H9 (cell line): ENCODE measurements around the gene NEK4. TPM values are rescaled to one million over a fixed set of nuclear protein-coding genes. Genes with fewer than 3 reads are reported as not detected.

Source experiments
- DNase-seq: peaks from one replicate; pipeline ENCODE4 v3.0.0-alpha.2; 2017
- H2AFZ ChIP-seq: one replicate; pipeline ENCODE4 v1.6.1; 2013; ENCODE audit warnings: mild to moderate bottlenecking, low read length, control low read depth, moderate library complexity
- H2AK5ac ChIP-seq: 2 replicates; pipeline ENCODE4 v1.6.1; 2013; ENCODE audit warnings: low read length, control low read depth, mixed read lengths; ENCODE audit not compliant: insufficient read length
- H2BK120ac ChIP-seq: one replicate; pipeline ENCODE4 v1.6.1; 2013; ENCODE audit warnings: low read depth, mild to moderate bottlenecking, low read length, control low read depth, inconsistent platforms; ENCODE audit not compliant: poor library complexity, severe bottlenecking
- H2BK12ac ChIP-seq: 2 replicates; pipeline ENCODE4 v1.6.1; 2013; ENCODE audit warnings: low read length, control low read depth, mixed read lengths, low read depth; ENCODE audit not compliant: insufficient read length
- H2BK15ac ChIP-seq: 2 replicates; pipeline ENCODE4 v1.6.1; 2013; ENCODE audit warnings: low read depth, low read length, control low read depth
- H2BK20ac ChIP-seq: one replicate; pipeline ENCODE4 v1.6.1; 2013; ENCODE audit warnings: low read depth, mild to moderate bottlenecking, low read length, control low read depth, inconsistent platforms; ENCODE audit not compliant: poor library complexity, severe bottlenecking
- H2BK5ac ChIP-seq: 2 replicates; pipeline ENCODE4 v1.6.1; 2013; ENCODE audit warnings: low read length, control low read depth, mixed read lengths; ENCODE audit not compliant: insufficient read length
- H3K14ac ChIP-seq: 2 replicates; pipeline ENCODE4 v1.6.1; 2013; ENCODE audit warnings: low read length, control low read depth; ENCODE audit not compliant: insufficient read depth
- H3K18ac ChIP-seq: 2 replicates; pipeline ENCODE4 v1.6.1; 2013; ENCODE audit warnings: low read depth, mild to moderate bottlenecking, mixed read lengths, low read length, control low read depth; ENCODE audit not compliant: insufficient read length
- H3K23ac ChIP-seq: 2 replicates; pipeline ENCODE4 v1.6.1; 2013; ENCODE audit warnings: low read length, control low read depth, mixed read lengths, low read depth; ENCODE audit not compliant: insufficient read length
- H3K23me2 ChIP-seq: 2 replicates; pipeline ENCODE4 v1.6.1; 2013; ENCODE audit warnings: low read depth, mild to moderate bottlenecking, mixed read lengths, low read length, control low read depth; ENCODE audit not compliant: insufficient read length, poor library complexity, severe bottlenecking
- H3K27ac ChIP-seq: 2 replicates; pipeline ENCODE4 v1.5.1; 2013; ENCODE audit warnings: low read length, control low read depth, mixed read lengths, low read depth; ENCODE audit not compliant: insufficient read length
- H3K27me3 ChIP-seq: 2 replicates; pipeline ENCODE4 v1.6.1; 2013; ENCODE audit warnings: low read length, control low read depth, inconsistent platforms; ENCODE audit not compliant: insufficient read depth
- H3K4ac ChIP-seq: 2 replicates; pipeline ENCODE4 v1.6.1; 2013; ENCODE audit warnings: low read depth, mild to moderate bottlenecking, control low read depth, inconsistent platforms, low read length, moderate library complexity
- H3K4me1 ChIP-seq: 2 replicates; pipeline ENCODE4 v1.6.1; 2013; ENCODE audit warnings: low read length, control low read depth, inconsistent platforms; ENCODE audit not compliant: insufficient read depth
- H3K4me2 ChIP-seq: 2 replicates; pipeline ENCODE4 v1.6.1; 2013; ENCODE audit warnings: low read length, control low read depth, mixed read lengths; ENCODE audit not compliant: insufficient read length, insufficient read depth
- H3K56ac ChIP-seq: 2 replicates; pipeline ENCODE4 v1.6.1; 2013; ENCODE audit warnings: low read depth, mild to moderate bottlenecking, mixed read lengths, low read length, control low read depth; ENCODE audit not compliant: insufficient read length
- H3K79me1 ChIP-seq: 2 replicates; pipeline ENCODE4 v1.6.1; 2013; ENCODE audit warnings: low read depth, mild to moderate bottlenecking, moderate library complexity, low read length, control low read depth, inconsistent platforms; ENCODE audit not compliant: insufficient read depth, poor library complexity, severe bottlenecking
- H3K79me2 ChIP-seq: 2 replicates; pipeline ENCODE4 v1.6.1; 2013; ENCODE audit warnings: low read length, control low read depth, inconsistent platforms; ENCODE audit not compliant: insufficient read depth
- H3K9ac ChIP-seq: 2 replicates; pipeline ENCODE4 v1.6.1; 2013; ENCODE audit warnings: low read length, control low read depth, mixed read lengths; ENCODE audit not compliant: insufficient read length; ENCODE audit errors: extremely low read depth
- H3K9me3 ChIP-seq: one replicate; pipeline ENCODE4 v1.6.1; 2013; ENCODE audit warnings: low read depth, low read length, inconsistent platforms; ENCODE audit not compliant: control insufficient read depth
- H3T11ph ChIP-seq: one replicate; pipeline ENCODE4 v1.6.1; 2013; ENCODE audit warnings: mild to moderate bottlenecking, low read length, control low read depth, inconsistent platforms
- H4K20me1 ChIP-seq: one replicate; pipeline ENCODE4 v1.6.1; 2013; ENCODE audit not compliant: control insufficient read depth, insufficient read length, insufficient read depth
- H4K5ac ChIP-seq: 2 replicates; pipeline ENCODE4 v1.6.1; 2013; ENCODE audit warnings: low read depth, mild to moderate bottlenecking, mixed read lengths, low read length, control low read depth; ENCODE audit not compliant: insufficient read length
- H4K8ac ChIP-seq: replicated peaks from 2 replicates; pipeline ENCODE4 v1.6.1; 2013; ENCODE audit warnings: low read length, control low read depth, mixed read lengths, low read depth; ENCODE audit not compliant: insufficient read length
- H4K91ac ChIP-seq: 2 replicates; pipeline ENCODE4 v1.6.1; 2013; ENCODE audit warnings: low read depth, mild to moderate bottlenecking, moderate library complexity, mixed read lengths, low read length, control low read depth; ENCODE audit not compliant: insufficient read length
- H3K27ac Mint-ChIP-seq, 3 experiments: 2 replicates in 2 of 3; 3 replicates in 1 of 3; pipeline ENCODE4 v1.8.0; 2020 to 2021; ENCODE audit warnings: mixed read lengths in 3 of 3, mild to moderate bottlenecking in 1 of 3, moderate library complexity in 1 of 3
- H3K27me3 Mint-ChIP-seq: 2 replicates; pipeline ENCODE4 v1.8.0; 2021; ENCODE audit warnings: low read depth, mild to moderate bottlenecking, moderate library complexity, mixed read lengths
- H3K36me3 Mint-ChIP-seq, 3 experiments: 2 replicates in 2 of 3; 3 replicates in 1 of 3; pipeline ENCODE4 v1.8.0; 2020 to 2021; ENCODE audit warnings: low read depth in 3 of 3, mixed read lengths in 3 of 3; ENCODE audit not compliant: insufficient read depth in 1 of 3
- H3K4me1 Mint-ChIP-seq, 2 experiments: 2 replicates each; pipeline ENCODE4 v1.8.0; 2020; ENCODE audit warnings: mixed read lengths in 2 of 2
- H3K4me3 Mint-ChIP-seq, 2 experiments: 2 replicates in 1 of 2; 3 replicates in 1 of 2; pipeline ENCODE4 v1.8.0; 2020 to 2021; ENCODE audit warnings: mild to moderate bottlenecking in 2 of 2, mixed read lengths in 2 of 2, moderate library complexity in 1 of 2
- H3K9me3 Mint-ChIP-seq, 2 experiments: 2 replicates in 1 of 2; 3 replicates in 1 of 2; pipeline ENCODE4 v1.8.0; 2020; ENCODE audit warnings: mild to moderate bottlenecking in 2 of 2, mixed read lengths in 2 of 2, moderate library complexity in 1 of 2
- WGBS: extraction: QIAGEN DNeasy Blood & Tissue Kit; methylation state at CpG from one replicate; pipeline ENCODE4 v1.1.7; 2013; ENCODE audit warnings: missing lambda C conversion rate, low lambda C conversion rate, mixed read lengths; ENCODE audit not compliant: insufficient read length; ENCODE audit errors: extremely low coverage; 5-methylcytosine and 5-hydroxymethylcytosine counted together
- total RNA-seq: library from RNA; stranded (reverse); gene quantifications from 2 replicates; pipeline ENCODE4 v1.2.1, GENCODE V29; 2021
- TF ChIP-seq, protein P1 (sequence below): fragments of 200-600 bp; sonication (generic); conservative IDR thresholded peaks from 3 replicates; pipeline ENCODE4 v1.8.0; 2021; ENCODE audit warnings: antibody characterized with exemption, mild to moderate bottlenecking

NEK4 gene
- total RNA-seq, 1 experiment from 2014 or later: 36.0 TPM

DNA sequence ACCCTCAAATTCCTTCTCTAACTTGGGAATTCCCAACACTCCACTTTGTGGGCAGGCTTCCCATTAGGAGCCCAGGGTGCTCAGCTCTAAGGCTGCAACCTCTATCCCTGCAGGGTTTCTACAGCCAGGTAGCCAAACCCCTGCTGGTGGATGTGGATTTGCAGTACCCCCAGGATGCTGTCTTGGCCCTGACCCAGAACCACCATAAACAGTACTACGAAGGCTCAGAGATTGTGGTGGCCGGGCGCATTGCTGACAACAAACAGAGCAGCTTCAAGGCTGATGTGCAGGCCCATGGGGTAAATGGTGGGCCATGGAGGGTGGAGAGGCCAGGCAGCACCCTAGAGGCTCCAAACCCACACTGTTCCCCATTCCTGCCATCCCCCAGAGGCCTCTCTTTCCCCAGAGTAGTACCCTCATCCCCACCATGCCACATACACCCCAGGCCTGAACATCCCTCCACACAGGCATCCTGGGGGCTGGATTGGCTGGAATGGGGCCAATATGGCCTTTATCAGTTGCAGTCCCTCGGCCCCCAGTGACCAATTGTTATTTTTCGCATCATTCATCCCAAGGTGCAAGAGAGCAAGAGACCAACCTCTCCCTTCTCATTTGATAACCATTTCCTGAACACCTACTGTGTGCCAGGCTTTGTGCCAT, 14.3 kb upstream of the NEK4 start:
- no CpG with 5 or more reads among the region's 5 CpGs for WGBS
- Histone ChIP-seq H3K27ac (no peak overlapping the region), H3K27me3 (no peaks in the 10 kb centered on the region), H3K9me3 (no peaks in the 10 kb centered on the region), H3K4ac (no peak overlapping the region), H4K5ac (no peak overlapping the region), H3K23ac (no peak overlapping the region), H2BK20ac (no peak overlapping the region), H2BK12ac (no peak overlapping the region), H3K79me2 (no peaks in the 10 kb centered on the region), H3K79me1 (no peaks in the 10 kb centered on the region), H3K9ac (no peak overlapping the region), H3K4me1 (peaks cover 3% of the 10 kb centered on the region), H4K8ac (no peak overlapping the region), H3K56ac (no peak overlapping the region), H3T11ph (no peak overlapping the region), H3K4me2 (no peak overlapping the region), H2BK120ac (no peak overlapping the region), H4K20me1 (no peaks in the 10 kb centered on the region), H4K91ac (no peak overlapping the region), H3K18ac (no peak overlapping the region), H2AFZ (no peak overlapping the region), H3K23me2 (no peaks in the 10 kb centered on the region), H2BK5ac (no peak overlapping the region), H3K14ac (no peak overlapping the region), H2AK5ac (no peak overlapping the region), H2BK15ac (no peak overlapping the region)
- H3K36me3 Mint-ChIP-seq: no peaks in the 10 kb centered on the region; a peak in 1 of 7 replicates
- no peak overlapping the region for H3K4me3 Mint-ChIP-seq
- peaks cover 5% of the 10 kb centered on the region for H3K27me3 Mint-ChIP-seq
- TF ChIP-seq, protein P1, sequence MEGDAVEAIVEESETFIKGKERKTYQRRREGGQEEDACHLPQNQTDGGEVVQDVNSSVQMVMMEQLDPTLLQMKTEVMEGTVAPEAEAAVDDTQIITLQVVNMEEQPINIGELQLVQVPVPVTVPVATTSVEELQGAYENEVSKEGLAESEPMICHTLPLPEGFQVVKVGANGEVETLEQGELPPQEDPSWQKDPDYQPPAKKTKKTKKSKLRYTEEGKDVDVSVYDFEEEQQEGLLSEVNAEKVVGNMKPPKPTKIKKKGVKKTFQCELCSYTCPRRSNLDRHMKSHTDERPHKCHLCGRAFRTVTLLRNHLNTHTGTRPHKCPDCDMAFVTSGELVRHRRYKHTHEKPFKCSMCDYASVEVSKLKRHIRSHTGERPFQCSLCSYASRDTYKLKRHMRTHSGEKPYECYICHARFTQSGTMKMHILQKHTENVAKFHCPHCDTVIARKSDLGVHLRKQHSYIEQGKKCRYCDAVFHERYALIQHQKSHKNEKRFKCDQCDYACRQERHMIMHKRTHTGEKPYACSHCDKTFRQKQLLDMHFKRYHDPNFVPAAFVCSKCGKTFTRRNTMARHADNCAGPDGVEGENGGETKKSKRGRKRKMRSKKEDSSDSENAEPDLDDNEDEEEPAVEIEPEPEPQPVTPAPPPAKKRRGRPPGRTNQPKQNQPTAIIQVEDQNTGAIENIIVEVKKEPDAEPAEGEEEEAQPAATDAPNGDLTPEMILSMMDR: no peak
- DNase-seq: no peak
- no peaks in the 10 kb centered on the region for H3K9me3 Mint-ChIP-seq
- H3K4me1 Mint-ChIP-seq: peaks cover 12 to 13% of the 10 kb centered on the region in 2 experiments
- peak overlapping the region in 1 of 3 experiments; percentile 55; a peak in 1 of 7 replicates for H3K27ac Mint-ChIP-seq
